Fibroblast of the aortic adventitia (primary cell): Measurements from ENCODE around the gene DPEP1. TPM values are rescaled to one million over a fixed set of nuclear protein-coding genes. Genes with fewer than 3 reads are reported as not detected.

Experiments
- DNase-seq: peaks from one replicate; pipeline ENCODE4 v3.0.0-alpha.2; 2010; ENCODE audit warnings: low read depth
- H3K4me3 ChIP-seq: 2 replicates; pipeline ENCODE4 v1.5.1; 2011; ENCODE audit warnings: low read depth, mild to moderate bottlenecking, control low read depth, low read length, moderate library complexity
- total RNA-seq: library from RNA; depleted of rRNA; stranded (reverse); fragments of >200 nt; gene quantifications from 2 replicates; pipeline ENCODE4 v1.2.3, GENCODE V29; 2012; ENCODE audit warnings: low replicate concordance
- TF ChIP-seq, protein P1 (sequence below): IDR thresholded peaks from 2 replicates; pipeline ENCODE4 v1.5.1; 2011; ENCODE audit warnings: mild to moderate bottlenecking, low read length, control low read depth, inconsistent platforms; ENCODE audit not compliant: insufficient read depth

The DPEP1 gene
- total RNA-seq, 1 donor: not detected

DNA sequence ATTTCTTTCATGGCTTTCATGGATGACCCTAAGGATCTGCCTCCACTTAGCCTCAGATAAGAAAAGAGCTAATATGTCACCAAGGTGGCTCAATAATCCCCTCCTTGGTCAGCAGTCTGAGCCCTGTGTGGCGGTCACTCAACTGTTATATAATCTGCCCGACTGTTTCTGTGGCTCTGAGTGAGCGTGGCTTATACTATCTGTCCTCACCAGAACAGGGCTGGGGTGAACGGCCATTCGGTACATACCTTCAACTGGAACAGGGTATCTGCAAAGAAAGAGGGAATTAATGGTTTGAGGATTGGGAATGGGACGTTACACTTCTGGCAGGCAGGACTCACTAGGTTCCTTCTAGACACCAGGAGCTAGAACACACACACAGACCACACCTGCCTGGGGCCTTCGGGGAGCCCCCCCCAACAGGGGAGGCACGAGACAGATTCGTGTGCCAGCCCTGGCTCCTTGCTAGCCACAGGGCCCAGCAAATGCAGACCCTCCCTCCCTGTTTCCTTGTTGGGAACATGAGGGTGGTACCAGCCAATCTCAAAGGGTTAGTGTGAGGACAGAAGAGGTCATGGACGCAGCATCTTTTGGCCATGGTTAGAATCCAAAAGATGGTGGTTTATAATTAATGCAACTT is 40.3 kb downstream of the DPEP1 start:
- DNase-seq: no peak

DNA sequence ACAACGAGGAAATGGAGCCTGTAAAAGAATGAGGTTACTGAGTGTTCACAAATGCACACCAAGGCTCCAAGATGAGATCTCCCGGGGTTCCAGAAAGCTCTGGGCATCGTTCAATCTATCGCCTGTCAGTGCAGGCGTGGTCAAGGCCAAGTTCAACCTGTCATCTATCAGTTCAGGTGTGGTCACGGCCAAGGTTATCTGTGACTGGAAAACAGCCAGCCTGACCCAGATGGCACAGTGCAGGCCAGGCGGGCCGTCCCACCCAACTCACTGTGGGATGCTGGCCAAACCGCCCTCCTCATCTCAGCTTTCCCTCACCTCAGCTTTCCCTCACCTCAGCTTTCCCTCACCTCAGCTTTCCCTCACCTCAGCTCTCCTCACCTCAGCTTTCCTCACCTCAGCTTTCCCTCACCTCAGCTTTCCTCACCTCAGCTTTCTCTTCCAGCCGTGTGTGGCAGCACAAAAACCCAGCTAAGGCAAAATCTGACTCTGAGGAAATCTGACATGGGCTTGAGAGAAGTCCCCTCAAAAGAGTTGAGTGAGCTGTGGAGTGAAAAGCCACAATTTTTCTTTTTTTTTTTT is 41.7 kb downstream of the DPEP1 start:
- no peak overlapping the region for H3K4me3 ChIP-seq
- TF ChIP-seq, protein P1, sequence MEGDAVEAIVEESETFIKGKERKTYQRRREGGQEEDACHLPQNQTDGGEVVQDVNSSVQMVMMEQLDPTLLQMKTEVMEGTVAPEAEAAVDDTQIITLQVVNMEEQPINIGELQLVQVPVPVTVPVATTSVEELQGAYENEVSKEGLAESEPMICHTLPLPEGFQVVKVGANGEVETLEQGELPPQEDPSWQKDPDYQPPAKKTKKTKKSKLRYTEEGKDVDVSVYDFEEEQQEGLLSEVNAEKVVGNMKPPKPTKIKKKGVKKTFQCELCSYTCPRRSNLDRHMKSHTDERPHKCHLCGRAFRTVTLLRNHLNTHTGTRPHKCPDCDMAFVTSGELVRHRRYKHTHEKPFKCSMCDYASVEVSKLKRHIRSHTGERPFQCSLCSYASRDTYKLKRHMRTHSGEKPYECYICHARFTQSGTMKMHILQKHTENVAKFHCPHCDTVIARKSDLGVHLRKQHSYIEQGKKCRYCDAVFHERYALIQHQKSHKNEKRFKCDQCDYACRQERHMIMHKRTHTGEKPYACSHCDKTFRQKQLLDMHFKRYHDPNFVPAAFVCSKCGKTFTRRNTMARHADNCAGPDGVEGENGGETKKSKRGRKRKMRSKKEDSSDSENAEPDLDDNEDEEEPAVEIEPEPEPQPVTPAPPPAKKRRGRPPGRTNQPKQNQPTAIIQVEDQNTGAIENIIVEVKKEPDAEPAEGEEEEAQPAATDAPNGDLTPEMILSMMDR: no peak
- DNase-seq: no peak

More for the DNA sequence above, 40.3 kb downstream of the DPEP1 start:
- TF ChIP-seq, protein P1: no peak
- no peak overlapping the region for H3K4me3 ChIP-seq

DNA sequence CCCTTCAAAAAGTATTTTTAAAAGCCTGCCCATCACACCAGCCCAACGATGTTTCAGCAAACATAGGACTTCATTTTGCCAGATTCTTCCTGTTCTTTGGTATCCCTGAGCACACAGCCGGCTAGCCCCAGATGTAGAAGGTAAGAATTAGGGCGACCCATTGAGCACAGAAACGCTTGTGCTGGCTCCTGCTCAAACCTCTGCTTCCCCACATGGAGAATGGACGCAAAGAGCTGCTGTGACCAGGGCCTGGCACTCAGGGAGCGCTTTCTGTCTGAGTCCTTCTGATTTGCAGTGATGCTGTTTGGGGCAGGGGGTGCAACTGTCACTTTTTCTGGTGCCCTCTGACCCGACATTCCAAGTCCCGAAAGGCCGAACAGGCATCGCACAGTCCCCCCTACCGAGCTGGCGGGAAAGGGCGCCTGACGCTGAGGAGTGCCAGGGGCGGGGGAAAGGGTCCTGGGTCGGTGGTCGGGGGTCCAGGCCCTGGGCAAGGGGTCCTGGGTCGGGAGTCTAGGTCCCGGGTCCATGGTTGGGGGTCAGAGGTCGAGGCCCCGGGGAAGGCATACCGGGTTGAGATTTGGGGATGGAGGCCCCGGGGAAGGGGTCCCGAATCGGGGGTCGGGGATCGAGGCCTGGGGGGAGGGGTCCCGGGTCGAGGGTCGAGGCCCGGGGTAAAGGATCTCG is 43.1 kb downstream of the DPEP1 start:
- peak overlapping the region; percentile 93 for H3K4me3 ChIP-seq
- DNase-seq: no peak
- TF ChIP-seq, protein P1: no peak

DNA sequence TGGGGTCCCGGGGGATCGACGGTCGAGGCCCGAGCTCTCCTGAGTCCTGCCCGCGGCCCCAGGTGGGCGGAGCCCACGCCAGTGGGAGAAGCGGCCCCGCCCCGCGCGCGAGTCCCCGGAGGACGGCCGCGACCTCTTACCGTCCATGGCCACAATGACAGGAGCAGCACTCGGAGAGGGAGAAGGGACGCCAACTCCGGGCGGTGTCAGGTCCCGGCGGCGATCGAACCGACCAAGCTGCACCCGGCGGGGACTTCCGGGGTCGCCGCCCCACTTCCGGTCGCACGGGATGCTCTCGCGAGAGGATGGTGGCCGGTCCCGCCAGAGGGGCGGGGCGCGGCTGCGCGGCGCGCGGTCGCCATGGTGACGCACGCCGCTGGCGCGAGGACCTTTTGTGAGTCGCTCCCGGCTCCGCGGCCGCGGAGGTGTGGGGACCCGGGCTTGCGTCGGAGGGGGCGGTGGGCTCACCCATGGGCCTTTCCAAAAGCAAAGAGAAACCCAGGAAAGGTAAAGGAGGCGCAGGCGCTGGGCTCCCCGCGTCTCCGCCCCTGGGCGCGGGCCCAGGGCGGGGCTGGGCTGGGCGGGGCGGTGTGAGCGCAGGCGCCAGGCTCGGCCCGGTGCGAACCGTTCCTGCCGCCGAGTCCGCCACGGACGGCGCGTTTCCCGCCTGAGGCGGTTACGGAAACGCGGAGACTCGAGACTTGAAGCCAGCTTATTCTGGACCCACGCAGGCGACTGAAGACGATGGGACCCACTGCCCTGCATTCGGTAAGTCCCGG is 44.2 kb downstream of the DPEP1 start, which contains the start of the genes CHMP1A and SPATA33:
TSS of gene CHMP1A (minus strand) at position 267 of the 779 bp plus-strand sequence. CDS start at position 147, 120 bp downstream.
TSS of gene SPATA33 (plus strand) at position 395 of the 779 bp plus-strand sequence. CDS start at position 471, 76 bp downstream.
- DNase-seq: peak; percentile 81
- H3K4me3 ChIP-seq: peak within 1 kb of the TSS; percentile 93
- TF ChIP-seq, protein P1: no peak

DNA sequence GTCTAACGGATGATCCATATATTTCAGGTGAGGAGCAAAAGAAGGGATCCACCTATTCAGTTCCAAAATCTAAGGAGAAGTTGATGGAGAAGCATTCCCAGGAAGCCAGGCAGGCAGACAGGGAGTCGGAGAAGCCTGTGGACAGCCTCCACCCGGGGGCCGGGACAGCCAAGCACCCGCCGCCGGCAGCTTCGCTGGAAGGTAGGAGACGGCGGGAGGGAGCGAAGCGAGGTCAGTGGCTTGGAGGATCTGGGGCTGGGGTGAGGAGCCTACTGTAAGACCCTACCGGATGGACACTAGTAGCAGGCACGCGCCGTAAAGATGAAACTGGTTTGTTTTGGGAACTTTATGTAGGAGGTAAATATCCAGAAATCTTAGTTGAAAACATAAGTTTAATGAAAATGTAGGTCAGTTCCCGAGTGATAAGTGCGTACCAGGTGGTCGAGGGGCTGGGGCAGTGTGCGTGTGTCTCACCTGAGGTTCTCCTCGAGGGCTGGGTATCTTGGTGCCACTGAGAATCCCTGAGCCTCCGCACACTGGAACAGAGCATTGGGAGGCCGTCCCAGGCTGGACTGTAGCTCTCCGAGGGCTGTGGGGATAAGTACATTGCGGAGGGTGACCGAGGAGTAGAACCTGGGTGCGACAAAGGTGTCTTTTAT is 44.9 kb downstream of the DPEP1 start:
- H3K4me3 ChIP-seq: peak overlapping the region; percentile 93
- DNase-seq: no peak
- TF ChIP-seq, protein P1: no peak

DNA sequence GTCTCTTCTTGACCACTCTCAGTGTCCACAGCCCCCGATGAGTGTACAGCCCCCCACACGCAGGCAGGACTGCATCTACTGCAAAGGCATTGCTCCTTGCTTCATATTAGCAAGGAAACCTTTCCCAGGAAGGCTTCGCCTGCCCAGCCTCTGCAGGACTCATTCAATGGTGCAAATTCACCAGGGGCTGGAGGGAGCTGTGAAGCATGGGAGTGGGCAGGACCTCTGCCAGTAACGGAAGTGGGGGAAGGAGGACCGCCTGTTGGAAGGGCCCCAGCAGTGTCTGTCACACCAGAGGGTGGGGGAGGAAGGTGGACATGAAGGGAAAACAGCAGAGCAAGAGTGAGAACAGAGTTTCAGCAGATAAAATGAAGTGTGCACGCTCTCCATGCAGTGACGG is 46.7 kb downstream of the DPEP1 start:
- DNase-seq: no peak
- TF ChIP-seq, protein P1: no peak
- no peak overlapping the region for H3K4me3 ChIP-seq
